Activated CD4-positive, alpha-beta memory T cell treated with anti-CD3 and anti-CD28 coated beads, Interleukin-2, amount 10 ng/mL, durations not matched to agents 7 days and 5 days (primary cell): ENCODE measurements around the gene P2RY2. TPM values are rescaled to one million over a fixed set of nuclear protein-coding genes. Genes with fewer than 3 reads are reported as not detected.

Experiments
- CTCF ChIA-PET: fragments of 350-600 bp; sonication (Branson Sonifier 250); formaldehyde crosslinking; loops from one replicate; lab custom pipeline; 2021; ENCODE audit warnings: antibody characterized with exemption, inconsistent platforms; lab: Charles Lee
- POLR2A ChIA-PET: fragments of 350-600 bp; sonication (Branson Sonifier 250); formaldehyde crosslinking; loops from one replicate; lab custom pipeline; 2021; ENCODE audit warnings: antibody characterized with exemption; lab: Charles Lee
- DNase-seq: peaks from one replicate; pipeline ENCODE4 v3.0.0-alpha.2; 2020
- H3K27ac Mint-ChIP-seq: one replicate; pipeline ENCODE4 v1.8.0; 2021; ENCODE audit warnings: mild to moderate bottlenecking, mixed read lengths
- H3K27me3 Mint-ChIP-seq: one replicate; pipeline ENCODE4 v1.8.0; 2021; ENCODE audit warnings: mixed read lengths
- H3K36me3 Mint-ChIP-seq: one replicate; pipeline ENCODE4 v1.8.0; 2021; ENCODE audit warnings: low read depth, mixed read lengths
- H3K4me1 Mint-ChIP-seq: one replicate; pipeline ENCODE4 v1.8.0; 2021; ENCODE audit warnings: mixed read lengths
- H3K4me3 Mint-ChIP-seq: one replicate; pipeline ENCODE4 v1.8.0; 2021; ENCODE audit warnings: mild to moderate bottlenecking, mixed read lengths
- H3K9me3 Mint-ChIP-seq: one replicate; pipeline ENCODE4 v1.8.0; 2021; ENCODE audit warnings: mixed read lengths
- total RNA-seq, 2 experiments: library from RNA; stranded (reverse); gene quantifications; one replicate each; pipeline ENCODE4 v1.2.3, GENCODE V29; 2021

Gene P2RY2
- total RNA-seq, 2 experiments from 2014 or later: not detected

DNA sequence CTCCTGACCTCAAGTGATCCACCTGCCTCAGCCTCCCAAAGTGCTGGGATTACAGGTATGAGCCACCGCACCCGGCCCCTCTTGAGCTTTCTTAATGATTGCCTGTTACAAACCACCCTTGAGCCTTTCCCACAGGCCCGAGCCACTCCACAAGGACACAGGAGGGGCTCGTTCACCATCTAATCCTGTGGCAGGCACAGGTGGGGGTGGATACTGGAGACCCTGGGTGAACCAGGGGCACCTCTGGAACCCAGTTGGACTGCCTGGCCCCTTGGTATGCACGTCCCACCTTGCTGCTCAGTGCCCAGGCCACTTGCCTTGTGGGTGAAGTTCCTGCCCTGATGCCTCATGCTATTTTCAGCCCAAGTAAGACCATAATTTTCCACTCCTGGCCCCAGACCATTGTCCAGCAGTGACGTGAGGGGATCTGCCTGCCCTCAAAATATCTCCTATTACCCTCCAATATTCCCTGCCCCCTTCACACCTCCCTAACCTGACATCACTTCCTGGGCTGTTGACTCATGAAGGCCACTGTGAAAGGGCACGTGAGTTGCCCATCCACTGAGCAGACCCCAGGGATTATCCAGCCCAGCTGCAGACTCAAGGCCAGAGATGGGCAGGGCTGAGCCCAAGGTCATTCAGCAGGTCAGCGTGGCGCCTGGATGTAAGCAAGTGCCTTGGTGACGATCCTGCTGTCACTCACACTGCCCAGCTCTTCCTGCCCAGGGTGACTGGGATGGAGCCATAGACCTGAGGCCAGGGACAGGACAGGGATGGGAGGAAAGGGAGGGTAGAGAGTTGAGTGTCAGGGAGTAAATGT lies 19.6 kb downstream of the P2RY2 start:
- no peaks in the 10 kb centered on the region for H3K9me3 Mint-ChIP-seq
- no peak overlapping the region for H3K27ac Mint-ChIP-seq
- H3K4me1 Mint-ChIP-seq: peaks cover 3% of the 10 kb centered on the region
- peaks cover 6% of the 10 kb centered on the region for H3K27me3 Mint-ChIP-seq
- ChIA-PET POLR2A (no interaction called here), CTCF (interaction anchor here (0.7 to 1.1 kb wide), 5 partner anchors 52 to 410 kb away, joined by 3 to 7 read pairs (median 3); no protein-coding TSS in a partner anchor)
- DNase-seq: no peak
- H3K4me3 Mint-ChIP-seq: no peak overlapping the region
- no peaks in the 10 kb centered on the region for H3K36me3 Mint-ChIP-seq

DNA sequence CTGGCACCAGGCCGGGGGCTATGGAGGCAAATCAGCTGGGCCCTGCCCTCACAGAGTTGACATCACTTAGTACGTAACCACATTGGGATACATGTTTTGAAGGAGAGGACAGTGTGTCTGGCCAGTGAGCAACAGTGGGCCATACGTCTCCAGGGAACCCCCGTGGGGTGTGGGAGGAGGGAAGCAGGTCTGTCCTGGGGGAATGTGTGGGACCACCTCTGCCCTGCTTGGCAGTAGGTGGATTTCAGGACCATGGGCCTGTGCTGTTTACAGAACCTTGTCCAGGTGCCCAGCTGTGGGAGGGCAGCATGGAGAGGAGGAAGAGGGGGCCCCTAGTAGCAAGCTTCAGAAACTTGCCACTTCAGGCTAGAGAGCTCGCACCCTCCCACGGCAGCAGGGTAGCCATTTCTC lies 21.0 kb downstream of the P2RY2 start:
- Mint-ChIP-seq H3K27ac (no peak overlapping the region), H3K4me3 (no peak overlapping the region), H3K27me3 (peaks cover 6% of the 10 kb centered on the region), H3K4me1 (peaks cover 4% of the 10 kb centered on the region), H3K9me3 (no peaks in the 10 kb centered on the region), H3K36me3 (no peaks in the 10 kb centered on the region)
- ChIA-PET CTCF (no interaction called here), POLR2A (no interaction called here)
- DNase-seq: no peak

DNA sequence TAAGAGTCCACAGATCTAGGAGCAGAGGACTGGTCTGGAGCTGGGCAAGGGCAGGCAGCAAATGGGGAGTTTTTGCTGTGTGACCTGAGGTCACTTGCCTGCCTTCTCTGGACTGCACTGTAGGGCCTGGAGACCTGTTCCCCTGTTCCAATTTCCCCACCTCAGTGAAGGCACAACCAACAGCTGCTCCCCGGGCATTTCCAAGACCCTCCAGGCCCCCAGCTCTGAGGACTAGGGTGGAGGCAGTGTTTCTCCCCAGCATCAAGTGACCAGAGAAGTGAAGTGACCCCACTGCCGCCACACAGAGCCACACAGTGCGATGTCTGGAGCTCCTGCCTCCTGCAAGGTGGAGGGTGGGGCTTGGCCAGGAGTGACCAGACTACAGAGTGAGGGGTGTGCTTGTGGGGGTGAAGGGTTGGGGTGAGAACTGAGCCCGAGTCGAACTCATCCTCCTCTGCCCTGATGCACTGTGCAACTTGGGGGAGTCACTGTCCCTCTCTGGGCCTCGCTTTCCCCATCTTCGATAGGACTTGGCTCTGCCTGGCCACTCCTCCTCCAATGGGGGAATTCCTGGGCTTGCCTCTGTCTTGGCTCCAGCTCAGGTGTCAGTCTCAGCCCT lies 21.6 kb downstream of the P2RY2 start:
- Mint-ChIP-seq H3K27me3 (peaks cover 6% of the 10 kb centered on the region), H3K4me3 (no peak overlapping the region), H3K4me1 (peaks cover 4% of the 10 kb centered on the region), H3K9me3 (no peaks in the 10 kb centered on the region), H3K27ac (no peak overlapping the region), H3K36me3 (no peaks in the 10 kb centered on the region)
- no peak for DNase-seq
- ChIA-PET CTCF (no interaction called here), POLR2A (no interaction called here)

DNA sequence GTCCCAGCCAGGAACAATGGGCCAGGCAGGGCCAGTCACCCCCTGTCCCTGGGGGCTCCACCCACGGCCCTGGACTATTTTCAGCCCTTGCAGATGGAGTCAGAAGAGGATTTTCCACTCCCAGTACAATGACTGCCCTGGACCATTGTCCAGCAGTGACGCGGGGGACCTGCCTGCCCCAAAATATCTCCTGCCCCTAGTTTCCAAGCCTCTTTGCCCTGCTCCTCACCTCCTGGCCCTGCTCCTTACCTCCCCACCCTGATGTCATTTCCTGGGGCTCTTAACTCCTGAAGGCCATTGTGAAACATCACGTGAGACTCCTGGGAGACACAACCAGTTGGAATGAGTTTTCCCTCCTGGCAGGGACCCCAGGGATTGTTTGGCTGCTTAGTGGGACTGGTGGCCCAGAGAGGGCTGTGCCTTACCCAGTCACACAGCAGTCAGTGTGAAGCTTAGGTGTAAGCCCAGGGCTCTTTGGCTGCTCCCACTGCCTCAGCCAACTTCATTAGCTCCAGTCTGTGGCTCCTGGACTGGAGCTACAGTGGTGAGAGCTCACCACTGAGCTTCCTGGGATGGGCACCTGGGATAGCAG lies 22.2 kb downstream of the P2RY2 start:
- H3K27ac Mint-ChIP-seq: no peak overlapping the region
- peaks cover 6% of the 10 kb centered on the region for H3K27me3 Mint-ChIP-seq
- no peak for DNase-seq
- no peaks in the 10 kb centered on the region for H3K36me3 Mint-ChIP-seq
- ChIA-PET CTCF (interaction anchor here (3.7 kb wide), 1 partner anchor 54 kb away, joined by 23 read pairs; no protein-coding TSS in a partner anchor), POLR2A (no interaction called here)
- no peaks in the 10 kb centered on the region for H3K9me3 Mint-ChIP-seq
- H3K4me1 Mint-ChIP-seq: peaks cover 4% of the 10 kb centered on the region
- no peak overlapping the region for H3K4me3 Mint-ChIP-seq

DNA sequence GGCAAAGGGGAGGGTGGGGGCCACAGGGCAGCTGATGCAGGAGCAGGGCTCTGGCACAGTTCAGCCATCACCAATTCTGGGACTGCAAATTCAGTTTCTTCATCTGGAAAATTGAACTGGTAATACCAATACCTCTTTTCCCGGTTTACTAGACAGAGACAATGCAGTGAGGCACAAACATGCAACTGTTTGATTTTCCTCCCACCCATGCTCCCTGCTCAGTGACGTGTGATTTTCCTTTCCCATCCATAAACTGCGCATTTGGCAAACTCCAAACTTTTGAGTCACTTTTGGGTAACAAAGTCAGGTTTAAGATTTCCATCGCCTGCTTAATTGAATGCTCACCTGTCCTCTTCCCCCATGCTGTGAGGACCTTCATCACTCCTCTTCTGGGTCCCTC lies 23.2 kb downstream of the P2RY2 start:
- ChIA-PET CTCF (interaction anchor here (3.7 kb wide), 1 partner anchor 55 kb away, joined by 23 read pairs; no protein-coding TSS in a partner anchor), POLR2A (no interaction called here)
- DNase-seq: no peak
- H3K4me1 Mint-ChIP-seq: peaks cover 4% of the 10 kb centered on the region
- no peak overlapping the region for H3K4me3 Mint-ChIP-seq
- H3K36me3 Mint-ChIP-seq: no peaks in the 10 kb centered on the region
- H3K27me3 Mint-ChIP-seq: peaks cover 6% of the 10 kb centered on the region
- H3K27ac Mint-ChIP-seq: no peak overlapping the region
- H3K9me3 Mint-ChIP-seq: no peaks in the 10 kb centered on the region

DNA sequence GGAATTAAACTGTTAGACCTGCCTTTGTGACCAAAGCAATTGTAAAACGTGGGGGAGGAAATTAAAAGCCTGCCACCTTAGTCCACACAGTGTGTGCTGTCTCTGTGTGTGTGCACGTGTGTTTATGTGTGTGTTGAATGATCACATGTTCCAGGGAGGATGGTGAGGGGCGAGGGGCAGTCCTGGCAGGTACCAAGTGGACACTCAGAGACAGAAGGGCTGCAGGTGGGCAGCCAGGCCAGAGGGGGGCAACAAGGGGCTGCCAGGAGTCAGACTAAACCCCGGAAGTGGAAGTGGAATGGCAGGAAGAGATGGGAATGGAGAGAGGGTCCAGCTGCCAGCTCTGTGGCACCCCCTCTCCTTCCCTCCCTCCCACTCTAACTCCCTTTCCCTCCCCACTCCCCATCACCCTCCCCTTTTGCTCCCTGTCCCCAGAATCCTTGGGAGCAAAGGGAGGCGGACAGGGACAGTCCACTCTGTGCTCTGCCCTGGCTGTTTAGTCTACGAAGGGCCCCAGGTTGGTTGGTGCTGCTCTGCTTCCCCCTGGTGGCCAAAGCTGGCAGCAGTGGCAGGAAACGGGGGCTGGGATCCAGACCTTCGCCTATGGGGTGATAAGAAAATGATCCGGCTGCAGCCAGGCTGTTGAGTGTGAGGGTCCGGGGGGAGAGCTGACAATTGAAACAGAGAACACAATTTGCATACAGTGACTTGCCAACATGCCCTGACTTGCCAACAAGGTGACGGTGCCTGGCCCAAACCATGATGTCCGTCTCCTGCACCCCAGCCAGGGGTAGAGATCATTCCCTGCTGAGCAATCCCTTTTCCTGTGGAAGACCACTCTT lies 24.4 kb downstream of the P2RY2 start:
- no peaks in the 10 kb centered on the region for H3K9me3 Mint-ChIP-seq
- POLR2A ChIA-PET: no interaction called here
- CTCF ChIA-PET: interaction anchor here (0.7 to 3.7 kb wide), 11 partner anchors 15 to 537 kb away, joined by 3 to 23 read pairs (median 4); no protein-coding TSS in a partner anchor

DNA sequence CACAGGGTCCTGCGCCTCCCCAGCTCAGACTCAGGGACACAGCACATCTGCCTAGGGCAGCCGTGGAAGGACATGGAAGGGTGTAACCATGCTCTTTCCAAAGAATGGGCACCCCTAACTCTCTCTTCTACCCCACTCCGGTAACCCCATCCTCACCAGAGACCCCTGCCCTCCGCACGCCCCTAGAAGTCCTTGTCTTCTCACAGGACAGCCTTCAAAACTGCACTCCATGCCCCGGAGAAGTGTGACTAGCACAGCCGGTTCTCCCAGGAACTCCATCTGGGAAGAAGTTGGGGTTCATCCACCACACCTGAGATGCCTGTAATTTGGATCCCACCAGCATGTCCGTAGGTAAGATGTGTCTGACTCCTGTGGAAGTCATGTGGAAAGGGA lies 25.0 kb downstream of the P2RY2 start:
- POLR2A ChIA-PET: no interaction called here
- no peak for DNase-seq
- Mint-ChIP-seq H3K36me3 (no peaks in the 10 kb centered on the region), H3K9me3 (no peaks in the 10 kb centered on the region), H3K27ac (no peak overlapping the region), H3K27me3 (peaks cover 6% of the 10 kb centered on the region), H3K4me3 (no peak overlapping the region), H3K4me1 (peaks cover 9% of the 10 kb centered on the region)
- CTCF ChIA-PET: interaction anchor here (0.7 to 3.7 kb wide), 11 partner anchors 14 to 536 kb away, joined by 3 to 23 read pairs (median 4); no protein-coding TSS in a partner anchor

More for the DNA sequence above, 24.4 kb downstream of the P2RY2 start:
- Mint-ChIP-seq H3K4me1 (peaks cover 8% of the 10 kb centered on the region), H3K27ac (no peak overlapping the region), H3K4me3 (no peak overlapping the region), H3K36me3 (no peaks in the 10 kb centered on the region), H3K27me3 (peaks cover 6% of the 10 kb centered on the region)
- peak; percentile 69 for DNase-seq

DNA sequence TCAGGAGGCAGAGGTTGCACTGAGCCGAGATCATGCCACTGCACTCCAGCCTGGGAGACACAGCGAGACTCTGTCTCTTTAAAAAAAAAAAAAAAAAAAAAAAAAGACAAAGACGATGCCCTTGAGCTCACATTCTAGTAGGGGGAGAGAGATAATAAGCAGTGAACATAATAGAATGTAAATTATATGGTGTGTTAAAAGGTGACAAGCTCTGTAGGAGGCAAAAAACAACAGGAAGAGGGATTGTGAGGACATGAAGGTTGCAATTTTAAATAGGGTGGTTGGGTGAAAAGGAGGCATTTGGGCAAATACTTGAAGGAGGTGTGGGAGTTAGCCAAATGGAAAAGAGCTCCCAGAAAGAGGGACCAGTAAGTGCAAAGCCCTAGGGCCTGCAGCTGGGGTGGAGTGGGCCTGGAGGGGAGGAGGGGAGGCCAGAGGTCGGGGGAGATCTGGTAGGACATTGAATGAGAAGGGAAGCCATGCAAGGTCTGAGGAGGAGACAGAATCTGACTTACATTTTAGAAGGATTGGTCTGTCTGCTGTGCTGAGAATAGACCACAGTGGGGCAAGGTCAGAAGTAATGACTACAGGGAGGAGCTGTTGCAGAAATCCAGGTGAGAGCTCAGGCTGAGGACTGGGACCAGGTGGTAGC lies 26.6 kb downstream of the P2RY2 start:
- Mint-ChIP-seq H3K4me3 (no peak overlapping the region), H3K27ac (no peak overlapping the region), H3K27me3 (peaks cover 6% of the 10 kb centered on the region), H3K36me3 (no peaks in the 10 kb centered on the region), H3K4me1 (peaks cover 9% of the 10 kb centered on the region), H3K9me3 (no peaks in the 10 kb centered on the region)
- ChIA-PET CTCF (interaction anchor here (0.5 to 2.5 kb wide), 5 partner anchors 12 to 677 kb away, joined by 3 to 8 read pairs (median 3); no protein-coding TSS in a partner anchor), POLR2A (no interaction called here)
- no peak for DNase-seq

DNA sequence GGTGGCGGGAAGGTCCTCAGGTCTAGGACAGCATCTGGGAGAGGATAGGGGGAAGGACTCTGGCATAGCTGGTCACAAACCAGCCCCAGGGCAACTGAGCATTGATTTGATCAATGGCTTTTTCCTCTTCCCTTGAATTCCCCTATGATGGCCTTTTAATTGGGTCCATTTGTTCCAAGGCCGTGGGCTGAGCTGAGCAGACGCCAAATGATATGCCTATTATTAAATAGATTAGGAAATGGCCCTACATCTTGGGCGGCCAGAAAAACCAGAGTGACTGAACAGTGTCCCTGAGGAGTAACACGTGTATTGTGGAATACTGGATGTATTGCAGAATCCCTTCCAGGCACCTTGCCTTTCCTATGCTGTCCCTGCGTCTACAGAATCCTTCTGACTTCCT lies 27.4 kb downstream of the P2RY2 start:
- no peak overlapping the region for H3K27ac Mint-ChIP-seq
- H3K4me1 Mint-ChIP-seq: peaks cover 9% of the 10 kb centered on the region
- H3K36me3 Mint-ChIP-seq: no peaks in the 10 kb centered on the region
- POLR2A ChIA-PET: no interaction called here
- peaks cover 6% of the 10 kb centered on the region for H3K27me3 Mint-ChIP-seq
- DNase-seq: no peak
- H3K4me3 Mint-ChIP-seq: no peak overlapping the region
- CTCF ChIA-PET: interaction anchor here (0.5 to 2.5 kb wide), 3 partner anchors 12 to 676 kb away, joined by 3 to 8 read pairs (median 6); no protein-coding TSS in a partner anchor
- no peaks in the 10 kb centered on the region for H3K9me3 Mint-ChIP-seq

DNA sequence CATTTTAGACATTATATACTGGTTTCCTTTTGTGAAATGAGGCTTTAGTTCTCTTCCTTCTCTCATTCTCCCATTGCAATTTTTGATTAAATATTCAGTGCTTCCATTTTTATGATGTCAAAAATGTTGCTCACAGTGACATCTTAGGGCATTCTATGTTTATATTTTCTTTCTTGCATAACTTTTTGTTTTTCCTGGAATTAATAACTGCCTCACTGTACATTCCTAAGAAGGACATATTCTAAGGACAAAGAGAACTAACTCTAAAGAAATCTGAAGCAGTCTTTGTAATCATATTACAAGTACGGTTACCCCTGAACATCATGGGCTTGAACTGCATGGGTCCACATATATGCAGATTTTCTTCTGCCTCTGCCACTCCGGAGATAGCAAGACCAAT lies 28.2 kb downstream of the P2RY2 start:
- POLR2A ChIA-PET: no interaction called here
- Mint-ChIP-seq H3K4me3 (no peak overlapping the region), H3K4me1 (peaks cover 9% of the 10 kb centered on the region), H3K27me3 (peaks cover 6% of the 10 kb centered on the region), H3K9me3 (no peaks in the 10 kb centered on the region), H3K27ac (no peak overlapping the region), H3K36me3 (no peaks in the 10 kb centered on the region)
- CTCF ChIA-PET: interaction anchor here (0.6 to 2.5 kb wide), 2 partner anchors 60 to 657 kb away, joined by 3 to 8 read pairs; no protein-coding TSS in a partner anchor
- no peak for DNase-seq

DNA sequence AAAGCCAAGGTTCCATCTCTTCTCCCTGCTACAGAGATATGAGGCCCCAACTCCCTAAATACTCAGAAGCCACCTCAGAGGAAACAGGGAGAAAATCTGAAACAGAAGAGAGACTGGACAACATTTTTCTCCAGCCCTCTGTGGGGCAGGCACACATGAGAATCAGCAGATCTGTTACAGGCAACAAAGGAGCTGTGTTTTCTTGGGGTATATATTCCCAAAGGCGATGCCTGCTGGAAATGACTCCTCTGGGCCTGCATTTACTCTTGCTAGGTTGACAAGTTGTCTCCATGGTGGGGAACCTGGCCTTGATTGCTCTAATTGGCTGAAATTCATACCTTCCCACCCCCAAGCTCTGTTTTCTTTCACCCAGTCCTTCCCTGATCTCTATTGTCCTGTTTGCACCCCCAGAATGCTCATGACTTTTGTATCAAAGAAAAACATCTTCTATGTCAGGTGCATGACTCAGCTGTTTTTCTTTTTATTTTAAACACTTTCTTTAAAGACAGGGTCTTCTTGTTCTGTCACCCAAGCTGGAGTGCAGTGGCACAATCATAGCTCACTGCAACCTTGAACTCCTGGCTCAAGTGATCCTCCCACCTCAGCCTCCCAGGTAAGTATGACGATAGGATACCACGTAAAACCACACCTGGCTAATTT lies 30.6 kb downstream of the P2RY2 start:
- POLR2A ChIA-PET: no interaction called here
- H3K4me3 Mint-ChIP-seq: no peak overlapping the region
- CTCF ChIA-PET: interaction anchor here (0.9 kb wide), 1 partner anchor 14 kb away, joined by 3 read pairs; no protein-coding TSS in a partner anchor
- H3K27me3 Mint-ChIP-seq: no peaks in the 10 kb centered on the region
- no peak for DNase-seq
- peaks cover 5% of the 10 kb centered on the region for H3K4me1 Mint-ChIP-seq
- H3K27ac Mint-ChIP-seq: no peak overlapping the region
- H3K36me3 Mint-ChIP-seq: no peaks in the 10 kb centered on the region
- no peaks in the 10 kb centered on the region for H3K9me3 Mint-ChIP-seq
